ENCODE measurements around the gene TSHZ2. TPM values are rescaled to one million over a fixed set of nuclear protein-coding genes. Genes with fewer than 3 reads are reported as not detected.

TSHZ2 gene
- total and polyA plus RNA-seq, 2 of the 4 experiments (the other 2 are of a cell fraction) = under 0.01 to 0.02 TPM

GRCh38 chr20:53165452-53165851, 193.3 kb downstream of the TSHZ2 start:
- ChIA-PET POLR2A (ENCODE audit: unreplicated experiment) (no interaction called here), CTCF (no interaction called here)
- no peak overlapping the region for H2BK15ac ChIP-seq (ENCODE audit: low read depth, low read length)
- no peaks in the 10 kb centered on the region for H3K79me1 ChIP-seq (ENCODE audit: low read depth in 1 of 2, low read length in 2 of 2)
- no peak for ATAC-seq (ENCODE audit: low read depth)
- H3K9me3 ChIP-seq (ENCODE audit: control insufficient read depth, insufficient read depth, low read length) = no peaks in the 10 kb centered on the region
- H3K27me3 ChIP-seq (ENCODE audit: control insufficient read depth, insufficient read depth, low read length) = no peaks in the 10 kb centered on the region
- H3K23ac ChIP-seq (ENCODE audit: low read depth, low read length) = no peak overlapping the region
- no peak overlapping the region for H4K8ac ChIP-seq (ENCODE audit: low read depth in 2 of 2, low read length in 2 of 2)
- in situ Hi-C loops (cut with MboI; ENCODE audit: low sequenced_read_pairs) (loop anchor here (25.0 kb wide), 1 partner anchor 772 kb away; no protein-coding TSS in a partner anchor), dilution Hi-C loops (cut with HindIII; ENCODE audit: low sequenced_read_pairs, unreplicated experiment) (no loop called here), intact Hi-C loops (cut with micrococcal nuclease) (no loop called here)
- H3K9me1 ChIP-seq (ENCODE audit: insufficient read depth, low read length) = no peaks in the 10 kb centered on the region
- no peaks in the 10 kb centered on the region for H4K20me1 ChIP-seq (ENCODE audit: insufficient read depth, low read length)
- BruUV-seq (replicated peaks) = no TSS peak
- H3K27ac ChIP-seq (ENCODE audit: insufficient read depth, low read length) = no peak overlapping the region
- DNase-seq = no peak
- H3K14ac ChIP-seq (replicated peaks; ENCODE audit: low read depth, low read length) = no peak overlapping the region
- H3K4me1 ChIP-seq (ENCODE audit: control insufficient read depth, insufficient read depth, low read length) = no peaks in the 10 kb centered on the region
- no peak overlapping the region for H2AFZ ChIP-seq (replicated peaks; ENCODE audit: low read length, poor library complexity)
- no peak overlapping the region for H3K9ac ChIP-seq (ENCODE audit: low read depth, low read length)
- H2AK9ac ChIP-seq (replicated peaks; ENCODE audit: low read depth, low read length, poor library complexity) = no peak overlapping the region
- no peak overlapping the region for H2AK5ac ChIP-seq (ENCODE audit: low read depth, low read length)
- no peak for TF ChIP-seq ELK1 (IDR thresholded peaks at IDR 0.05; ENCODE audit: borderline replicate concordance, low read depth, low read length)
- no peak for TF ChIP-seq CTCF (conservative IDR thresholded peaks at IDR 0.05; ENCODE audit: low read depth, low read length)
- TF ChIP-seq MXI1 (IDR thresholded peaks at IDR 0.05; ENCODE audit: borderline replicate concordance, low read depth, low read length) = no peak
- TF ChIP-seq BHLHE40 (IDR thresholded peaks at IDR 0.05; ENCODE audit: low read depth, low read length) = no peak
- no peak for TF ChIP-seq FOS (IDR thresholded peaks at IDR 0.05; ENCODE audit: low read depth, low read length)
- no peak for TF ChIP-seq POLR2A (IDR thresholded peaks at IDR 0.05; ENCODE audit: low read depth, low read length)
- TF ChIP-seq RFX5 (IDR thresholded peaks at IDR 0.05; ENCODE audit: low read depth, low read length) = no peak
- no peak for TF ChIP-seq MAFK (IDR thresholded peaks at IDR 0.05; ENCODE audit: low read depth, low read length)
- H3K4me2 ChIP-seq (ENCODE audit: low read depth, low read length) = no peak overlapping the region
- WGBS, 2 experiments (ENCODE audit: extremely low coverage in 2 of 2, insufficient read length in 1 of 2) = 92% methylated on average over 2 of the region's 4 CpGs; no CpG with 5 or more reads in 1 of the 2 experiments
- H3K18ac ChIP-seq (ENCODE audit: low read depth, low read length) = no peak overlapping the region
- H4K91ac ChIP-seq (ENCODE audit: insufficient read depth, low read depth, low read length) = no peak overlapping the region
- H2BK5ac ChIP-seq (ENCODE audit: low read depth, low read length, poor library complexity, severe bottlenecking) = no peak overlapping the region
- no peaks in the 10 kb centered on the region for H3K36me3 ChIP-seq (ENCODE audit: control insufficient read depth, insufficient read depth, low read length)
- no peak overlapping the region for H4K5ac ChIP-seq (ENCODE audit: low read depth, low read length)
- H3K4ac ChIP-seq (ENCODE audit: low read depth, low read length) = no peak overlapping the region
- no peak overlapping the region for H2BK20ac ChIP-seq (ENCODE audit: low read depth, low read length)
- no peak overlapping the region for H3K56ac ChIP-seq (ENCODE audit: extremely low read depth, insufficient read depth, low read length)
- H2BK120ac ChIP-seq (ENCODE audit: low read depth, low read length) = no peak overlapping the region
- no peak overlapping the region for H3K4me3 ChIP-seq (ENCODE audit: insufficient read depth, low read depth, low read length)

Data from IMR-90 (cell line).